H1 (cell line): Measurements from ENCODE around the gene YOD1. TPM values are rescaled to one million over a fixed set of nuclear protein-coding genes. Genes with fewer than 3 reads are reported as not detected.

Source experiments
- CHD1 ChIP-seq: IDR thresholded peaks from 2 replicates; pipeline ENCODE4 v1.6.1; 2012; ENCODE audit warnings: low read depth, low read length, improper control_type of control experiment
- FOSL1 ChIP-seq: IDR thresholded peaks from 2 replicates; pipeline ENCODE4 v1.6.1; 2011; ENCODE audit warnings: mild to moderate bottlenecking, low read depth, low read length, moderate library complexity; ENCODE audit not compliant: insufficient read depth
- POLR2AphosphoS5 ChIP-seq: IDR thresholded peaks from 2 replicates; pipeline ENCODE4 v1.6.1; 2011; ENCODE audit warnings: low read depth, low read length
- SIN3A ChIP-seq, 2 experiments: IDR thresholded peaks in 1 of 2; conservative IDR thresholded peaks in 1 of 2; 2 replicates each; pipeline ENCODE4 v1.6.1; 2011 to 2012; ENCODE audit warnings: low read length in 2 of 2, improper control_type of control experiment in 1 of 2, low read depth in 1 of 2, mild to moderate bottlenecking in 1 of 2
- polyA plus RNA-seq, 7 experiments: library from polyadenylated mRNA; depleted of rRNA in 3 of 7; stranded (reverse) in 5 of 7; unstranded in 2 of 7; fragments of >200 nt in 5 of 7; fragments of 200-250 nt in 2 of 7; gene quantifications; 1 replicate in 5 of 7; 2 replicates in 1 of 7; 4 replicates in 1 of 7; pipeline versions ENCODE4 v1.2.1 to v1.2.3, GENCODE V29; 2011 to 2013; ENCODE audit warnings: missing spikeins in 2 of 7, mixed read lengths in 2 of 7
- total RNA-seq: library from RNA; stranded (reverse); fragmentation: NEBNext Ultra II Directional; extraction: Animal tissue kit (Norgen Biotek cat#: 25700); gene quantifications from 2 replicates; pipeline ENCODE4 v1.2.1, GENCODE V29; 2021

YOD1 gene
- total and polyA plus RNA-seq, 2 of the 8 experiments (the other 6 are each of a cell fraction or from before 2014, with no cell fraction given) = 1.9 to 11.8 TPM

DNA sequence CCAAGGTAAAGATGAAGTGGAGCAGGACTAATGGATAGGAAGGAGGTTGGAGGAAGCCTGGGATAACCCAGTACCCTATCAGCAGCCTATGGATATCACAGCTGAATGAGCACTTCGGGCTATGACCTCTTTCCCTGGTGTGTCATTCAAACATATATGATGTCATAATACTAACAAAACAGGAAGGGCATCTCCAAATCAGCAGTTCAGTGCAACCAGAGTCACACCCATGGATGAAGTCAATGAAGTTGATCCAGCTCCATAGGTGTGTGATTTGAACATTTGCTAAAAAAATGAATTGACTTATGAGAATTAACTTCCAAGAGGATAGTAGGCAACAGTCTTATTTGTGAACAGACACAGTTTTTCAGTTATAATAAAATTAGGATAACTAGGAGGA lies 16.8 kb downstream of the YOD1 start (continued):
- no peak for TF ChIP-seq POLR2AphosphoS5
- TF ChIP-seq FOSL1 = no peak
- TF ChIP-seq SIN3A (conservative IDR thresholded peaks at IDR 0.05 in 1 of 2, IDR thresholded peaks at IDR 0.05 in 1 of 2; ENCODE audit: low read depth in 1 of 2, low read length in 2 of 2) = no peak
- TF ChIP-seq CHD1 = no peak
